Hepatocyte (in vitro differentiated cells): ENCODE results near the gene LENG8. TPM values are rescaled to one million over a fixed set of nuclear protein-coding genes. Genes with fewer than 3 reads are reported as not detected.
"Not testable (repeated sequence)": the region's sequence is repeated elsewhere in the genome, so short reads cannot be mapped to it uniquely, and the experiment has no call there.

Source experiments
- DNase-seq: peaks from one replicate; pipeline ENCODE4 v3.0.0-alpha.2; 2016; ENCODE audit warnings: low spot score
- H2AFZ ChIP-seq: fragments of 200-600 bp; sonication (generic); 2 replicates; pipeline ENCODE4 v1.6.0; 2016; ENCODE audit warnings: antibody characterized with exemption, mild to moderate bottlenecking
- H3K27ac ChIP-seq: fragments of 200-600 bp; sonication (generic); 2 replicates; pipeline ENCODE4 v1.5.1; 2016; ENCODE audit warnings: mild to moderate bottlenecking
- H3K27me3 ChIP-seq: fragments of 200-600 bp; sonication (generic); 2 replicates; pipeline ENCODE4 v1.6.1; 2016
- H3K36me3 ChIP-seq: fragments of 200-600 bp; sonication (generic); replicated peaks from 2 replicates; pipeline ENCODE4 v1.5.1; 2016; ENCODE audit warnings: low read depth; ENCODE audit not compliant: insufficient read depth
- H3K4me1 ChIP-seq: fragments of 200-600 bp; sonication (generic); 2 replicates; pipeline ENCODE4 v1.5.1; 2016; ENCODE audit warnings: mild to moderate bottlenecking, moderate library complexity; ENCODE audit not compliant: insufficient read depth
- H3K4me2 ChIP-seq: fragments of 200-600 bp; sonication (generic); 2 replicates; pipeline ENCODE4 v1.6.0; 2016
- H3K4me3 ChIP-seq: fragments of 200-600 bp; sonication (generic); 2 replicates; pipeline ENCODE4 v1.5.1; 2016; ENCODE audit warnings: mild to moderate bottlenecking
- H3K79me2 ChIP-seq: fragments of 200-600 bp; sonication (generic); 2 replicates; pipeline ENCODE4 v1.6.0; 2017; ENCODE audit warnings: mild to moderate bottlenecking
- H3K9me2 ChIP-seq: fragments of 200-600 bp; sonication (generic); replicated peaks from 2 replicates; pipeline ENCODE4 v1.6.0; 2017; ENCODE audit warnings: mild to moderate bottlenecking; ENCODE audit not compliant: insufficient read depth
- H3K9me3 ChIP-seq: fragments of 200-600 bp; sonication (generic); 2 replicates; pipeline ENCODE4 v1.5.1; 2016; ENCODE audit warnings: low read depth, mild to moderate bottlenecking
- H4K20me1 ChIP-seq: fragments of 200-600 bp; sonication (generic); 2 replicates; pipeline ENCODE4 v1.6.0; 2016; ENCODE audit warnings: mild to moderate bottlenecking; ENCODE audit not compliant: insufficient read depth, poor library complexity, severe bottlenecking
- EZH2 ChIP-seq: fragments of 200-600 bp; sonication (generic); IDR thresholded peaks from 2 replicates; pipeline ENCODE4 v1.6.1; 2016; ENCODE audit warnings: antibody characterized with exemption, mild to moderate bottlenecking, borderline replicate concordance
- EZH2phosphoT487 ChIP-seq: fragments of 200-600 bp; sonication (generic); IDR thresholded peaks from one replicate; pipeline ENCODE4 v1.6.1; 2018; ENCODE audit warnings: antibody characterized with exemption, mild to moderate bottlenecking, low read depth, moderate library complexity; ENCODE audit not compliant: unreplicated experiment, severe bottlenecking
- WGBS: methylation state at CpG from one replicate; pipeline ENCODE4 v1.1.6; 2016; ENCODE audit warnings: low lambda C conversion rate; ENCODE audit errors: missing lambda C conversion rate; 5-methylcytosine and 5-hydroxymethylcytosine counted together
- polyA plus RNA-seq: library from polyadenylated mRNA; unstranded; fragments of >200 nt; fragmentation: Nextera tagmentation; extraction: Ambion mirVana; gene quantifications from 2 replicates; pipeline ENCODE4 v1.2.1, GENCODE V29; 2016
- total RNA-seq: library from RNA; depleted of rRNA; stranded (reverse); fragments of >200 nt; gene quantifications from 2 replicates; pipeline ENCODE4 v1.2.3, GENCODE V29; 2014
- TF ChIP-seq, protein P1 (sequence below): fragments of 200-600 bp; sonication (generic); IDR thresholded peaks from 2 replicates; pipeline ENCODE4 v1.5.1; 2016; ENCODE audit warnings: antibody characterized with exemption, mild to moderate bottlenecking; ENCODE audit not compliant: poor library complexity

The LENG8 gene
- total and polyA plus RNA-seq, 2 experiments from 2014 or later, result 36.6 to 54.0 TPM

DNA sequence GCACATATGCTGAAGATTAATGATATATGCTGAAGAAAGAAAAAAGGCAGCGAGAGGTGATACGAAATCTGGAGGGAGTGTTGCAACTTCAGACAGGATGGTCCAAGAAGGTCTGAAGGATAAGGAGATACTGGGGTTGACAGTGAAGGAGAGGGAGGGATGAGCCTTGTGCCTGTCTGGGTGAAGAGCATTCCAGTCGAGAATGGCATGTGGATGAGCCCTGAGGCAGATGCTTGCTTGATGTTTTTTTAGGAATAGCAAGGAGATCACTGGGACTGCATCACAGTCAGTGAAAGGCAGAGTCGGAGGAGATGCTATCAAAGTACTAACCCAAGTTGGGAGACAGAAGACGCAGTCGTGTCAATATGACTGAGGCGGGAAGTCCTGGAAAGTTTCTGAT lies 40.3 kb downstream of the LENG8 start:
- H3K9me3 ChIP-seq, result no peaks in the 10 kb centered on the region
- 74% methylated on average over 7 of the region's 7 CpGs for WGBS
- no peak overlapping the region for H3K27ac ChIP-seq
- TF ChIP-seq EZH2, result no peak
- TF ChIP-seq, protein P1, sequence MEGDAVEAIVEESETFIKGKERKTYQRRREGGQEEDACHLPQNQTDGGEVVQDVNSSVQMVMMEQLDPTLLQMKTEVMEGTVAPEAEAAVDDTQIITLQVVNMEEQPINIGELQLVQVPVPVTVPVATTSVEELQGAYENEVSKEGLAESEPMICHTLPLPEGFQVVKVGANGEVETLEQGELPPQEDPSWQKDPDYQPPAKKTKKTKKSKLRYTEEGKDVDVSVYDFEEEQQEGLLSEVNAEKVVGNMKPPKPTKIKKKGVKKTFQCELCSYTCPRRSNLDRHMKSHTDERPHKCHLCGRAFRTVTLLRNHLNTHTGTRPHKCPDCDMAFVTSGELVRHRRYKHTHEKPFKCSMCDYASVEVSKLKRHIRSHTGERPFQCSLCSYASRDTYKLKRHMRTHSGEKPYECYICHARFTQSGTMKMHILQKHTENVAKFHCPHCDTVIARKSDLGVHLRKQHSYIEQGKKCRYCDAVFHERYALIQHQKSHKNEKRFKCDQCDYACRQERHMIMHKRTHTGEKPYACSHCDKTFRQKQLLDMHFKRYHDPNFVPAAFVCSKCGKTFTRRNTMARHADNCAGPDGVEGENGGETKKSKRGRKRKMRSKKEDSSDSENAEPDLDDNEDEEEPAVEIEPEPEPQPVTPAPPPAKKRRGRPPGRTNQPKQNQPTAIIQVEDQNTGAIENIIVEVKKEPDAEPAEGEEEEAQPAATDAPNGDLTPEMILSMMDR, result no peak
- no peaks in the 10 kb centered on the region for H3K4me1 ChIP-seq
- H3K79me2 ChIP-seq, result no peaks in the 10 kb centered on the region
- H3K27me3 ChIP-seq, result no peaks in the 10 kb centered on the region
- H3K4me2 ChIP-seq, result no peak overlapping the region
- no peak for DNase-seq
- H2AFZ ChIP-seq, result no peak overlapping the region
- H4K20me1 ChIP-seq, result no peaks in the 10 kb centered on the region
- H3K4me3 ChIP-seq, result no peak overlapping the region
- no peaks in the 10 kb centered on the region for H3K36me3 ChIP-seq
- no peaks in the 10 kb centered on the region for H3K9me2 ChIP-seq

DNA sequence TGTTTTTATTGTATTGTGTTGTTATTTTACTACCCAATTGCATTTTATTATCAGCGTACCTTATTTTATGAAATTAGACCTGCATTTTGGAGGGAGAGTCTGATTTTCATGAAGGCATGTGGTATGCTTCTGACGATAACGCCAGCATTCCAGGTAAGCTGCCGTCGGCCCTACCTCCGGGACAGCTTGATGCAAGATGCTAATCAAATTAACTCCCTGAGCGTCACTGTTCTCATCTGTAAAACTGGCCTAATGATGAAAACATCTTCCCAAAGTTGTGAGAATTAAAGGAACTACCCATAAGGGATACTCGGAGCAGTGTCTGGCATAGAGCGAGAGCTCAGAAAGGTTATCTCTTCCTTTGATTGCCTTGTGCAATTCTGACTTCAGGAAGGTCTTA lies 40.8 kb downstream of the LENG8 start:
- Histone ChIP-seq H3K9me2 (no peaks in the 10 kb centered on the region), H4K20me1 (no peaks in the 10 kb centered on the region), H3K9me3 (no peaks in the 10 kb centered on the region), H3K79me2 (no peaks in the 10 kb centered on the region), H3K27ac (no peak overlapping the region), H3K4me2 (no peak overlapping the region), H2AFZ (no peak overlapping the region), H3K4me3 (no peak overlapping the region), H3K4me1 (no peaks in the 10 kb centered on the region), H3K36me3 (no peaks in the 10 kb centered on the region), H3K27me3 (no peaks in the 10 kb centered on the region)
- no peak for DNase-seq
- 81% methylated on average over 9 of the region's 9 CpGs for WGBS
- TF ChIP-seq, protein P1, result no peak
- TF ChIP-seq EZH2phosphoT487, result no peak
- no peak for TF ChIP-seq EZH2

DNA sequence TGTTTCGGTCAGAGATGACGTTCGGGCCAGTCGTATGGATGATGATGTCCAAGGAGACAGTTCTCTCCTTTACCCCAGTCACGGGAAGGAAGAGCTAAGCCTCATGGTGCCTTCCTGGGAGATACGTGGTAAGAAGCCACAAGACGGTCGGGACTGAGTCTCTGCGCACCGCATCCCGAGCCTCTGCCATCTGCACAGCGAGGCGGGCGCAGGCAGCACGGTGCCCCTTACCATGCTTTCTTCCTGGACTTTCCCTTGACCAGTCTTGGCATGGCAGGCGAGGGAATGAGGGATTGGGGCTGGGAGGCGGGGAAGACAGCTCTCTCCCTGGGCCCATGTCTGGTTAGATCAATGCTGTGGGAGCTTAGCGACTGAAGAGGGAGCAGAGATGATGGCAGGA lies 43.6 kb downstream of the LENG8 start:
- Histone ChIP-seq H2AFZ (no peak overlapping the region), H3K27ac (no peak overlapping the region), H4K20me1 (no peaks in the 10 kb centered on the region), H3K4me1 (no peaks in the 10 kb centered on the region), H3K9me3 (no peaks in the 10 kb centered on the region), H3K4me3 (no peak overlapping the region), H3K4me2 (no peak overlapping the region), H3K27me3 (no peaks in the 10 kb centered on the region), H3K79me2 (no peaks in the 10 kb centered on the region), H3K36me3 (no peaks in the 10 kb centered on the region), H3K9me2 (no peaks in the 10 kb centered on the region)
- DNase-seq, result no peak
- TF ChIP-seq EZH2 (no peak), EZH2phosphoT487 (no peak)
- TF ChIP-seq, protein P1, result no peak
- WGBS, result 85% methylated on average over 18 of the region's 18 CpGs

DNA sequence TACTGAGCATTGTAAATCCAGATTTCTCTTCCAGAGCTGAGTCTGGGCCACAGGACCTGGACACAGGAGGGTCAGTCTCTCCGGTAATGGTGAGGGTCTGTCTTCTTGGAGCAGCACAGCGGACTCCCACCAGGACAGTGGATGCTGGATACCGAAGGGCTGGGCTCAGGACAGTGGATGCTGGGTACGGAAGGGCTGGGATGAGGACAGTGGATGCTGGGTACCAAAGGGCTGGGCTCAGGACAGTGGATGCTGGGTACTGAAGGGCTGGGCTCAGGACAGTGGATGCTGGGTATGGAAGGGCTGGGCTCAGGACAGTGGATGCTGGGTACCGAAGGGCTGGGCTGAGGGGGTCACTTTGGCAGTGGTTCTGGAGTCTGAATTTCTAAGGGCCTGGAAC lies 44.1 kb downstream of the LENG8 start:
- not testable (repeated sequence) for DNase-seq, H3K27me3 ChIP-seq, H2AFZ ChIP-seq, H3K4me1 ChIP-seq, H3K79me2 ChIP-seq, H3K9me2 ChIP-seq, H3K4me3 ChIP-seq, H3K27ac ChIP-seq, H3K9me3 ChIP-seq, H4K20me1 ChIP-seq, H3K4me2 ChIP-seq, H3K36me3 ChIP-seq
- WGBS, result 78% methylated on average over 5 of the region's 5 CpGs
